ENCODE data around the gene HOXC11. TPM values are rescaled to one million over a fixed set of nuclear protein-coding genes. Genes with fewer than 3 reads are reported as not detected.

Gene HOXC11
- total RNA-seq, 4 donors from 2014 or later, result 3.1 to 3.7 (median 3.5) TPM

DNA sequence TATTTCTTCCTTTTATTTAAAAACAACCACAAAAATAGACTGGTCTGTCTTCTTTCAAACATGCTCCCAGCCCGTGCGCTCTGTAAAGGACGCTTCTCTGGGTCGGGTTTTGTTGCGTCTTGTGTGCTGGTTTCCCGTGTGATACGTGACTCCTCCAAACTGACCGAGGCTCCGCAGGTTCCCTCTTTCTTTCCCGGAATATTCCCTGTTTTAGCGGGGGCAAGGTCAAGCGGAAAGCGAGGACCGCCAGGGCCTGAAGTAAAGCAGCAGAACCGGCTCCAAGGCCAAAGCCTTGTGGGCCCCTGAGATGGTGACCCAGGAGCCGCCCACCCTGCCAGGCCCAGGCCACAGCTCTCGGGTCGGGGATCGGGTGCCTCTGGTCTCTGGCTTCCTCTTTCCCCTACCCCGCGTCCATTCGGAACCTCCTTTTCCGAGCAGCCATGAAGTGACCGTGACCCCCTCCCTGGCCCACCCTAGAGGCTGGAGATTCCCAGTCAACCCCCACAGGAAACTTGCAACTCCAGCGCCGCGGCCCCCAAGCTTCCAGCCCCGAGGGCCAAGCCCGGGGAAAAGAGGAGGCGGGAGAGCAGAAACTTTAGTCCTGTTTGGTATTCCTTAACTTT lies 11.1 kb downstream of the HOXC11 start:
- peaks cover 75% of the 10 kb centered on the region for H3K4me1 ChIP-seq
- H3K9me3 ChIP-seq, result no peaks in the 10 kb centered on the region
- peaks cover 64% of the 10 kb centered on the region for H3K27me3 ChIP-seq
- DNase-seq (ENCODE audit: low spot score in 2 of 2), result peak in 1 of 2 donors; percentile 72
- H3K27ac ChIP-seq, result peak overlapping the region; percentile 98
- H3K36me3 ChIP-seq, result no peaks in the 10 kb centered on the region
- 28% methylated on average over 30 of the region's 30 CpGs for WGBS
- H3K4me3 ChIP-seq, result peak overlapping the region; percentile 60
- TF ChIP-seq POLR2A (IDR thresholded peaks at IDR 0.05), result no peak
- TF ChIP-seq, protein P1, sequence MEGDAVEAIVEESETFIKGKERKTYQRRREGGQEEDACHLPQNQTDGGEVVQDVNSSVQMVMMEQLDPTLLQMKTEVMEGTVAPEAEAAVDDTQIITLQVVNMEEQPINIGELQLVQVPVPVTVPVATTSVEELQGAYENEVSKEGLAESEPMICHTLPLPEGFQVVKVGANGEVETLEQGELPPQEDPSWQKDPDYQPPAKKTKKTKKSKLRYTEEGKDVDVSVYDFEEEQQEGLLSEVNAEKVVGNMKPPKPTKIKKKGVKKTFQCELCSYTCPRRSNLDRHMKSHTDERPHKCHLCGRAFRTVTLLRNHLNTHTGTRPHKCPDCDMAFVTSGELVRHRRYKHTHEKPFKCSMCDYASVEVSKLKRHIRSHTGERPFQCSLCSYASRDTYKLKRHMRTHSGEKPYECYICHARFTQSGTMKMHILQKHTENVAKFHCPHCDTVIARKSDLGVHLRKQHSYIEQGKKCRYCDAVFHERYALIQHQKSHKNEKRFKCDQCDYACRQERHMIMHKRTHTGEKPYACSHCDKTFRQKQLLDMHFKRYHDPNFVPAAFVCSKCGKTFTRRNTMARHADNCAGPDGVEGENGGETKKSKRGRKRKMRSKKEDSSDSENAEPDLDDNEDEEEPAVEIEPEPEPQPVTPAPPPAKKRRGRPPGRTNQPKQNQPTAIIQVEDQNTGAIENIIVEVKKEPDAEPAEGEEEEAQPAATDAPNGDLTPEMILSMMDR (IDR thresholded peaks at IDR 0.05), result no peak
- no peak for TF ChIP-seq EP300 (IDR thresholded peaks at IDR 0.05)
- no peak for TF ChIP-seq POLR2AphosphoS5 (IDR thresholded peaks at IDR 0.05)

DNA sequence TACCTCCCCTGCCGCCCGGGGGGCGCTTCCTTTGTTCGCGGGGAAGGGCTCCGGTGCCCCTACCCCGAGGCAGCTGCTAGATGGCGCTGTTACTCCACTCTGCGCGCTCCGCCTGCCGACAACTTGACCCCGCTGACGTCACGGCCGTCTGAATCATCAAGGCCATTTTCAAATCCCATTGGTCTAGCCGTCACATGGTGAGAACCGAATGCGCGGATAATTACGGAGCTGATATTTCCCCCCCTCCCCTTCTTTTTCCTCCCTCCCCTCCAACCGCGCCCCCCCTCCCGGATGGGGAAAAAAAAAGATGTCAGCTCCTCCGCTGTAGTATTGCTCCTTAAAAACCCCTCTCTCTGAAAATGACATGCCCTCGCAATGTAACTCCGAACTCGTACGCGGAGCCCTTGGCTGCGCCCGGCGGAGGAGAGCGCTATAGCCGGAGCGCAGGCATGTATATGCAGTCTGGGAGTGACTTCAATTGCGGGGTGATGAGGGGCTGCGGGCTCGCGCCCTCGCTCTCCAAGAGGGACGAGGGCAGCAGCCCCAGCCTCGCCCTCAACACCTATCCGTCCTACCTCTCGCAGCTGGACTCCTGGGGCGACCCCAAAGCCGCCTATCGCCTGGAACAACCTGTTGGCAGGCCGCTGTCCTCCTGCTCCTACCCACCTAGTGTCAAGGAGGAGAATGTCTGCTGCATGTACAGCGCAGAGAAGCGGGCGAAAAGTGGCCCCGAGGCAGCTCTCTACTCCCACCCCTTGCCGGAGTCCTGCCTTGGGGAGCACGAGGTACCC lies 12.2 kb downstream of the HOXC11 start, which contains the start of gene HOXC10:
TSS of gene HOXC10 (plus strand) at position 246 of the 791 bp plus-strand sequence. CDS start at position 360, 114 bp downstream.
- no peaks in the 10 kb centered on the region for H3K9me3 ChIP-seq
- H3K27me3 ChIP-seq, result peaks cover 64% of the 10 kb centered on the region
- 1% methylated on average over 39 of the region's 55 CpGs for WGBS
- peak within 1 kb of the TSS; percentile 98 for H3K27ac ChIP-seq
- peak; percentile 98 for DNase-seq (ENCODE audit: low spot score in 2 of 2)
- TF ChIP-seq POLR2A (IDR thresholded peaks at IDR 0.05) (no peak), POLR2AphosphoS5 (IDR thresholded peaks at IDR 0.05) (peak in 2 of 3 donors; percentile 35 to 51)
- TF ChIP-seq, protein P1 (IDR thresholded peaks at IDR 0.05), result peak; percentile 80 to 85
- H3K4me1 ChIP-seq, result peaks cover 80% of the 10 kb centered on the region
- peak within 1 kb of the TSS; percentile 60 for H3K4me3 ChIP-seq
- H3K36me3 ChIP-seq, result no peaks in the 10 kb centered on the region

DNA sequence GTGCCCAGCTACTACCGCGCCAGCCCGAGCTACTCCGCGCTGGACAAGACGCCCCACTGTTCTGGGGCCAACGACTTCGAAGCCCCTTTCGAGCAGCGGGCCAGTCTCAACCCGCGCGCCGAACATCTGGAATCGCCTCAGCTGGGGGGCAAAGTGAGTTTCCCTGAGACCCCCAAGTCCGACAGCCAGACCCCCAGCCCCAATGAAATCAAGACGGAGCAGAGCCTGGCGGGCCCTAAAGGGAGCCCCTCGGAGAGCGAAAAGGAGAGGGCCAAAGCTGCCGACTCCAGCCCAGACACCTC lies 12.7 kb downstream of the HOXC11 start:
- peak overlapping the region; percentile 98 for H3K27ac ChIP-seq
- H3K9me3 ChIP-seq, result no peaks in the 10 kb centered on the region
- DNase-seq (ENCODE audit: low spot score in 2 of 2), result no peak
- peaks cover 83% of the 10 kb centered on the region for H3K4me1 ChIP-seq
- WGBS, result no CpG with 5 or more reads among the region's 21 CpGs
- TF ChIP-seq POLR2AphosphoS5 (IDR thresholded peaks at IDR 0.05) (no peak), EP300 (IDR thresholded peaks at IDR 0.05) (no peak), POLR2A (IDR thresholded peaks at IDR 0.05) (no peak)
- TF ChIP-seq, protein P1 (IDR thresholded peaks at IDR 0.05), result no peak
- H3K36me3 ChIP-seq, result no peaks in the 10 kb centered on the region
- H3K4me3 ChIP-seq, result peak overlapping the region; percentile 60
- H3K27me3 ChIP-seq, result peaks cover 63% of the 10 kb centered on the region

DNA sequence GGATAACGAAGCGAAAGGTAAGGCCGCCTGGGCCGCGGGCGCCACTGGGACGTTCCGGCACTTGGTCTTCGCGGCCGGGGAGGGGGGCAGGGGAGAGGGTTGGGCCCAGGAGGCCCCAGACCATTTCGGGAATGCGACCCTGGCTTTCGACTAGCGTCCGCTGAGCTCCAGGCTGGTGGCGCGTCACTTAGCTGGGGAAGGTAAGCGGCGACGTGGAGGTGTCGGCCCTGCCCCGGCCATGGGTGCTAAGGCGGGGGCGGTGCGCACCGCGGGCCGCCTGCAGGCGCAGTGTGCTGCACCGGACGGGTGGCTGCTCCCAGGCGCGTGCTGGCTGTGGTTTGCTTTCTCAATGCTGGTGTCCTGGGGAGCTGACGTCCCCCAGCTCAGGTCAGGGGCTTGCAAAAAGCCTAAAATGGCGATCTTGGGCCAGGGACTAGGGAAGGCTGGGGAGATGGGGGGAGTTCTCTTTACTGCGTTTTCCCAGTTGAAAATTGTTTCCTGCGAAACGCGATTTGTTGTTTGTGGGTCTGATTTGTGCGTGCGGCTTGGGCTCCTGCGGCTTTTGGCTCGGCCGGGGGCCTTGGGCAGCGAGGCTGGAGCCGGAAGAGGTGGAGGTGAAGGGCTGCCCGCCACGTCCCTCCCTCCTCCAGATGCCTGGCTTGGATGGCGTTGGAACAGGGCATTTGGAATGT lies 13.2 kb downstream of the HOXC11 start:
- peaks cover 59% of the 10 kb centered on the region for H3K27me3 ChIP-seq
- 2% methylated on average over 16 of the region's 50 CpGs for WGBS
- H3K36me3 ChIP-seq, result no peaks in the 10 kb centered on the region
- peaks cover 83% of the 10 kb centered on the region for H3K4me1 ChIP-seq
- no peaks in the 10 kb centered on the region for H3K9me3 ChIP-seq
- H3K4me3 ChIP-seq, result peak overlapping the region; percentile 60
- DNase-seq (ENCODE audit: low spot score in 2 of 2), result no peak
- peak in 2 of 3 donors; percentile 23 to 55 for TF ChIP-seq POLR2AphosphoS5 (IDR thresholded peaks at IDR 0.05)
- TF ChIP-seq, protein P1 (IDR thresholded peaks at IDR 0.05), result peak in 1 of 2 donors; percentile 26
- no peak for TF ChIP-seq EP300 (IDR thresholded peaks at IDR 0.05)
- TF ChIP-seq POLR2A (IDR thresholded peaks at IDR 0.05), result peak in 1 of 2 donors; percentile 16
- H3K27ac ChIP-seq, result peak overlapping the region; percentile 98
